Prostate gland (tissue), 2 donors: ENCODE data around the gene C9.
"Not testable (repeated sequence)": the region's sequence is repeated elsewhere in the genome, so short reads cannot be mapped to it uniquely, and the experiment has no call there.

Experiments used
- POLR2A ChIP-seq: fragments of 450-650 bp; IDR thresholded peaks from one replicate; pipeline ENCODE4 v1.6.1; 2016; ENCODE audit warnings: antibody characterized with exemption, mild to moderate bottlenecking
- TF ChIP-seq, protein P1 (sequence below), 4 experiments: fragments of 200-600 bp in 2 of 4; fragments of 450-650 bp in 2 of 4; sonication (generic) in 2 of 4; IDR thresholded peaks; 1 replicate in 3 of 4; 2 replicates in 1 of 4; pipeline ENCODE4 v1.5.1; 2016 to 2019; ENCODE audit warnings: antibody characterized with exemption in 4 of 4, mild to moderate bottlenecking in 2 of 4, moderate library complexity in 2 of 4

DNA sequence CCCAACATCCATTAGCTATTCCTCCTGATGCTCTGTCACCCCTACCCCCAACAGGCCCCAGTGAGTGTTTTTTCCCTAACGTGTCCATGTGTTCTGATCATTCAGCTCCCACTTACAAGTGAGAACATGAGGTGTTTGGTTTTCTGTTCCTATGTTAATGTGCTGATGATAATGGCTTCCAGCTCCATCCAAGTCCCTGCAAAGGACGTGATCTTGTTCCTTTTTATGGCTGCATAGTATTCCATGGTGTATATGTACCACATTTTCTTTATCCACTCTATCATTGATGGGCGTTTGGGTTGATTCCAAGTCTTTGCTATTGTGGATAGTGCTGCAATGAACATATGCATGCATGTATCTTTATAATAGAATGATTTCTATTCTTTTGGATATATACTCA is 47.8 kb downstream of the C9 start:
- TF ChIP-seq POLR2A: not testable (repeated sequence)
- TF ChIP-seq, protein P1, sequence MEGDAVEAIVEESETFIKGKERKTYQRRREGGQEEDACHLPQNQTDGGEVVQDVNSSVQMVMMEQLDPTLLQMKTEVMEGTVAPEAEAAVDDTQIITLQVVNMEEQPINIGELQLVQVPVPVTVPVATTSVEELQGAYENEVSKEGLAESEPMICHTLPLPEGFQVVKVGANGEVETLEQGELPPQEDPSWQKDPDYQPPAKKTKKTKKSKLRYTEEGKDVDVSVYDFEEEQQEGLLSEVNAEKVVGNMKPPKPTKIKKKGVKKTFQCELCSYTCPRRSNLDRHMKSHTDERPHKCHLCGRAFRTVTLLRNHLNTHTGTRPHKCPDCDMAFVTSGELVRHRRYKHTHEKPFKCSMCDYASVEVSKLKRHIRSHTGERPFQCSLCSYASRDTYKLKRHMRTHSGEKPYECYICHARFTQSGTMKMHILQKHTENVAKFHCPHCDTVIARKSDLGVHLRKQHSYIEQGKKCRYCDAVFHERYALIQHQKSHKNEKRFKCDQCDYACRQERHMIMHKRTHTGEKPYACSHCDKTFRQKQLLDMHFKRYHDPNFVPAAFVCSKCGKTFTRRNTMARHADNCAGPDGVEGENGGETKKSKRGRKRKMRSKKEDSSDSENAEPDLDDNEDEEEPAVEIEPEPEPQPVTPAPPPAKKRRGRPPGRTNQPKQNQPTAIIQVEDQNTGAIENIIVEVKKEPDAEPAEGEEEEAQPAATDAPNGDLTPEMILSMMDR (IDR thresholded peaks at IDR 0.05): not testable (repeated sequence)
